Nephron (organoid): ENCODE results near the gene ST3GAL6.

Experiments used
- H3K27ac Mint-ChIP-seq, 3 experiments: 2 replicates each; pipeline ENCODE4 v1.8.0; 2020; ENCODE audit warnings: mixed read lengths in 3 of 3, mild to moderate bottlenecking in 2 of 3, moderate library complexity in 1 of 3
- H3K27me3 Mint-ChIP-seq: 2 replicates; pipeline ENCODE4 v1.8.0; 2021; ENCODE audit warnings: low read depth, mild to moderate bottlenecking, moderate library complexity, mixed read lengths
- H3K36me3 Mint-ChIP-seq: 2 replicates; pipeline ENCODE4 v1.8.0; 2020; ENCODE audit warnings: low read depth, mixed read lengths
- H3K4me1 Mint-ChIP-seq: 2 replicates; pipeline ENCODE4 v1.8.0; 2020; ENCODE audit warnings: mixed read lengths
- H3K4me3 Mint-ChIP-seq, 3 experiments: 2 replicates each; pipeline ENCODE4 v1.8.0; 2020; ENCODE audit warnings: mild to moderate bottlenecking in 3 of 3, mixed read lengths in 3 of 3, moderate library complexity in 2 of 3
- H3K9me3 Mint-ChIP-seq: 2 replicates; pipeline ENCODE4 v1.8.0; 2020; ENCODE audit warnings: mixed read lengths
- TF ChIP-seq, protein P1 (sequence below), 3 experiments: fragments of 200-600 bp; sonication (generic); IDR thresholded peaks; one replicate each; pipeline ENCODE4 v1.5.0; 2021; ENCODE audit warnings: antibody characterized with exemption in 3 of 3; ENCODE audit not compliant: unreplicated experiment in 3 of 3

The ST3GAL6 gene

DNA sequence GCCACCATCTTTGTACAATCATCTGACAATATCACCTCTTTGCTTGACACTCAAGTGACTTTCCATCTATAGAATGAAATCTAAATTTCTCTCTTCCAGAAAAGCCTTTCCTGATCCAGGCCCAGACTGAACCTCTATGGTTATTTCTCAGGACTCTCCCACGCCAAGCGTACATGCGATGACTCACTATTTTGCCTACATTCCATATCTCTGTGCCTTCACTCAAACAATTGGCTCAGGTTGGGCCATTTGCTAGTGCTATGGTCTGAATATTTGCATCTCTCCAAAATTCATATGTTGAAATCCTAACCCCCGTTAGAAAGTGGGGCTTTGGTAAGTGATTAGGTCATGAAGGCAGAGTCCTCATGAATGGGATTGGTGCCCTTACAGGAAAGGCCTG is 43.9 kb downstream of the ST3GAL6 start:
- Mint-ChIP-seq H3K4me1 (no peaks in the 10 kb centered on the region), H3K27ac (no peak overlapping the region), H3K9me3 (peaks cover 7% of the 10 kb centered on the region), H3K36me3 (peaks cover 69% of the 10 kb centered on the region), H3K27me3 (no peaks in the 10 kb centered on the region), H3K4me3 (no peak overlapping the region)
- TF ChIP-seq, protein P1, sequence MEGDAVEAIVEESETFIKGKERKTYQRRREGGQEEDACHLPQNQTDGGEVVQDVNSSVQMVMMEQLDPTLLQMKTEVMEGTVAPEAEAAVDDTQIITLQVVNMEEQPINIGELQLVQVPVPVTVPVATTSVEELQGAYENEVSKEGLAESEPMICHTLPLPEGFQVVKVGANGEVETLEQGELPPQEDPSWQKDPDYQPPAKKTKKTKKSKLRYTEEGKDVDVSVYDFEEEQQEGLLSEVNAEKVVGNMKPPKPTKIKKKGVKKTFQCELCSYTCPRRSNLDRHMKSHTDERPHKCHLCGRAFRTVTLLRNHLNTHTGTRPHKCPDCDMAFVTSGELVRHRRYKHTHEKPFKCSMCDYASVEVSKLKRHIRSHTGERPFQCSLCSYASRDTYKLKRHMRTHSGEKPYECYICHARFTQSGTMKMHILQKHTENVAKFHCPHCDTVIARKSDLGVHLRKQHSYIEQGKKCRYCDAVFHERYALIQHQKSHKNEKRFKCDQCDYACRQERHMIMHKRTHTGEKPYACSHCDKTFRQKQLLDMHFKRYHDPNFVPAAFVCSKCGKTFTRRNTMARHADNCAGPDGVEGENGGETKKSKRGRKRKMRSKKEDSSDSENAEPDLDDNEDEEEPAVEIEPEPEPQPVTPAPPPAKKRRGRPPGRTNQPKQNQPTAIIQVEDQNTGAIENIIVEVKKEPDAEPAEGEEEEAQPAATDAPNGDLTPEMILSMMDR (IDR thresholded peaks at IDR 0.05; ENCODE audit: unreplicated experiment in 3 of 3), result no peak

- Mint-ChIP-seq H3K36me3 (peaks cover 64% of the 10 kb centered on the region), H3K27me3 (no peaks in the 10 kb centered on the region), H3K4me1 (no peaks in the 10 kb centered on the region)
These were observed 44.4 kb downstream of the ST3GAL6 start for GRCh38 chr3:98807561-98807960.

DNA sequence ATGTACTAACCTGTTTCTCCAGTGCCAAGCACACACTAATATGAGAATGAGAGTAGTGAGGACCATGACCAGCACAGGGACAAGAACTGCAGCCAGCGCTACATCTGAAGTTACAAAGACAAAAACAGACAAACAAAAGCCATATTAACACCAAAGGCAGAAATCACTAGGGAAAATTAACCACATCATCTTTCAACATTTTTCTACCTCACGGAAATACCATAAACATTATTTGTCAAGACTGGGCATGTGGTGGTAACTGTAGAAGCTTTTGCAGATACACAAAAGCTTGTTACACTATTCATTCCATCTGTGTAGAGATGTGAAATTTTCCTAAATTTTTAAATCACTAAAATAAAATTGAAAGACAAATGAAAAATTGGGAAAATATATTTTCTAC is 44.9 kb downstream of the ST3GAL6 start:
- no peak overlapping the region for H3K27ac Mint-ChIP-seq
- H3K27me3 Mint-ChIP-seq, result no peaks in the 10 kb centered on the region
- TF ChIP-seq, protein P1 (IDR thresholded peaks at IDR 0.05; ENCODE audit: unreplicated experiment in 3 of 3), result no peak
- H3K4me1 Mint-ChIP-seq, result no peaks in the 10 kb centered on the region
- peaks cover 59% of the 10 kb centered on the region for H3K36me3 Mint-ChIP-seq
- H3K4me3 Mint-ChIP-seq, result no peak overlapping the region
- peaks cover 5% of the 10 kb centered on the region for H3K9me3 Mint-ChIP-seq

More at GRCh38 chr3:98807561-98807960, 44.4 kb downstream of the ST3GAL6 start:
- TF ChIP-seq, protein P1 (IDR thresholded peaks at IDR 0.05; ENCODE audit: unreplicated experiment in 3 of 3), result no peak
- Mint-ChIP-seq H3K4me3 (no peak overlapping the region), H3K9me3 (peaks cover 7% of the 10 kb centered on the region), H3K27ac (no peak overlapping the region)

DNA sequence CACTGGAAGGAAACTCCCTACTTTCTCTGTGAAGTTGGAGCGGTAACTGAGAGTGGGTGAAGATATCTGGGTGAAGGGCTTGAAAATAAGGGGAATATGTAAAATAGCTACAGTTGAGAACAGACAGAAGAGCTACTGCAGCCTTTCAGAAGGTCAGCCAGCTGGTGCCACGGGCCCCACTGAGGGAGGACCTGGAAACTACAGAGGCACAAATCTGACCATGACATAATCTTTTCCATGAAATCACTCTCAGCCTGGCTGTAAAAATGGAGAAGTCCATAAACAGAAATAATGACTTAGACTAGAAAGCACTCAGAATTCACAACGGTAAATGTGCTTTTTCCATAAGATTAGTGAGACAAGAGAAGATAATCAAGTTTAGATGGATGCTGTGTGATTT is 46.4 kb downstream of the ST3GAL6 start:
- Mint-ChIP-seq H3K9me3 (peaks cover 2% of the 10 kb centered on the region), H3K4me3 (no peak overlapping the region), H3K27me3 (no peaks in the 10 kb centered on the region), H3K4me1 (no peaks in the 10 kb centered on the region), H3K36me3 (peaks cover 47% of the 10 kb centered on the region), H3K27ac (no peak overlapping the region)
- TF ChIP-seq, protein P1 (IDR thresholded peaks at IDR 0.05; ENCODE audit: unreplicated experiment in 3 of 3), result no peak

DNA sequence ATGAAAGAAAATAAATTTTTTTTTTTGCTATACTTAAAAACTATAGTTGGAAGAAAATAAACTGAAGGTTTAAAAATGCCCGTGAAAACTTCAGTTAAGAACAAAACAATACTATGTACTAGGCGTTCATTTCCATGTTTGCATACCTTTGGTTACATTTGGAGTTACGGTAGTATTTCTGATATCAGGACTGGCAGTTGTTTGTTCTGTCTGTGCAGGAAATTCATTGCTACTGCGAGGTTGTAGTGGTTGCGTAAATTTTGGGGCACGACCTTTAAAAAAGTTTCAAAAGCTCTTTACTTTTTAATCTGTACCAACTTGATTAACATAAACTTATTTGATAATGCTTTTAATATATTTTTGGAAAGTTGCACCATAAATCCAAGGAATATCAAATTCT is 47.9 kb downstream of the ST3GAL6 start:
- Mint-ChIP-seq H3K4me1 (no peaks in the 10 kb centered on the region), H3K4me3 (no peak overlapping the region), H3K36me3 (peaks cover 47% of the 10 kb centered on the region), H3K9me3 (no peaks in the 10 kb centered on the region), H3K27ac (no peak overlapping the region), H3K27me3 (no peaks in the 10 kb centered on the region)
- TF ChIP-seq, protein P1 (IDR thresholded peaks at IDR 0.05; ENCODE audit: unreplicated experiment in 3 of 3), result no peak

DNA sequence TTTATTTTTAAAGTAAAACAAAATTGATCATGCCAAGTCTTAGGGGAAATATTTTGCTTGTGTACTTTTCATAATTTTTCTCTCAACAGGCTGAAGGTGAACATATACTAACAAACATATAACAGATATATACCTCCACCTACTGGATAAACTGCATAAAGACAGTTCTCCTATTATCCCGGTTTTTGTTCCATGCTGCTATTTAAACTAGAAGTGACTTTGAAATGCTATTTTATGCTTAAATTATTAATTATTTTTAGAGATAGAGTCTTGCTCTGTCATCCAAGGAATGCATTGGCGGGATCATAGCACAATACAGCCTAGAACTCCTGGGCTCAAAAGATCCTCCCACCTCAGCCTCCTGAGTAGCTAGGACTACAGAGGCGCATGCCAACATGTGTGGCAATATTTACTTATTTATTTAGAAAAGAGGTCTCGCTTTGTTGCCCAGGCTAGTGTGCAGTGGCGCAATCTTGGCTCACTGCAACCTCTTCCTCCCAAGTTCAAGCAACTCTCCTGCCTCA is 49.8 kb downstream of the ST3GAL6 start:
- TF ChIP-seq, protein P1 (IDR thresholded peaks at IDR 0.05; ENCODE audit: unreplicated experiment in 3 of 3), result peak; percentile 64 to 83 (median 67)
- Mint-ChIP-seq H3K27me3 (no peaks in the 10 kb centered on the region), H3K27ac (no peak overlapping the region), H3K36me3 (peaks cover 42% of the 10 kb centered on the region), H3K4me1 (no peaks in the 10 kb centered on the region), H3K4me3 (no peak overlapping the region), H3K9me3 (no peaks in the 10 kb centered on the region)
